GM18505 (cell line): ENCODE data around the gene FUT1.

ENCODE experiments used
- ATAC-seq: cut with Tn5 transposase; IDR thresholded peaks from one replicate; pipeline ENCODE4 v1.9.1; 2021; ENCODE audit not compliant: unreplicated experiment
- POLR2A ChIP-seq: IDR thresholded peaks from 4 replicates; pipeline ENCODE4 v1.6.1; 2011; ENCODE audit warnings: borderline replicate concordance; ENCODE audit not compliant: insufficient read depth, insufficient read length; ENCODE audit errors: extremely low read depth

FUT1 gene

GRCh38 chr19:48705431-48705830 is 47.0 kb downstream of the FUT1 start:
- no peak for ATAC-seq
- TF ChIP-seq POLR2A: no peak

DNA sequence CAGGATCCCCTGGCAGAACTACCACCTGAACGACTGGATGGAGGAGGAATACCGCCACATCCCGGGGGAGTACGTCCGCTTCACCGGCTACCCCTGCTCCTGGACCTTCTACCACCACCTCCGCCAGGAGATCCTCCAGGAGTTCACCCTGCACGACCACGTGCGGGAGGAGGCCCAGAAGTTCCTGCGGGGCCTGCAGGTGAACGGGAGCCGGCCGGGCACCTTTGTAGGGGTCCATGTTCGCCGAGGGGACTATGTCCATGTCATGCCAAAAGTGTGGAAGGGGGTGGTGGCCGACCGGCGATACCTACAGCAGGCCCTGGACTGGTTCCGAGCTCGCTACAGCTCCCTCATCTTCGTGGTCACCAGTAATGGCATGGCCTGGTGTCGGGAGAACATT is 49.1 kb downstream of the FUT1 start:
- ATAC-seq: no peak
- no peak for TF ChIP-seq POLR2A

- no peak for TF ChIP-seq POLR2A
- ATAC-seq: no peak
Observed at GRCh38 chr19:48702701-48703100, 49.7 kb downstream of the FUT1 start.

- no peak for TF ChIP-seq POLR2A
- ATAC-seq: no peak
Observed at GRCh38 chr19:48698046-48698445, 54.4 kb downstream of the FUT1 start.
